ENCODE results near the gene ADAP1.

The ADAP1 gene

DNA sequence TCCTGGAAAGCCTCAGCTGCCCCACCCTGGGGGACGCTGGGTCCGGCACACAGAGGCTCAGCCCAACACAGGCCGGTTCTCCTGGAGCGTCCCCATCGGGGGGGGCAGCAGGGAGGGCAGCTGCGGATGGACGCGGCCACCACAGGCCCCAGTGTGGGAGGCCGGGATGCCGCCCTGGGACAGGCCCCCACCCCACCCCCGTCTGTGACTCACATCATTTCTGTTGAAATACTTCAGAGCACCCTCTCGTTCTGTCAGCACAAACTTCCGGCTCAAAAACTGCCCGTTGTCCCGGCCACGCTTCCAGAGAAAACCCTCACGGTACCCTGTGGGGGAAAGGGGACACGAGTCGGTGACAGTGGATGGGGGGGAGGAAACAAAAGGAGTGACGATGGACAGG lies 49.6 kb downstream of the ADAP1 start:
- Histone ChIP-seq H3K4me1 (ENCODE audit: control insufficient read depth in 1 of 2, insufficient read depth in 1 of 2, low read depth in 1 of 2, low read length in 1 of 2) (peaks cover 12 to 19% of the 10 kb centered on the region in 2 experiments), H3K4me3 (ENCODE audit: low read depth in 1 of 2, low read length in 1 of 2) (no peak overlapping the region), H3K27ac (no peak overlapping the region), H3K27me3 (peaks cover 12% of the 10 kb centered on the region), H3K36me3 (peaks cover 60% of the 10 kb centered on the region), H3K9me3 (no peaks in the 10 kb centered on the region)
- TF ChIP-seq, protein P1, sequence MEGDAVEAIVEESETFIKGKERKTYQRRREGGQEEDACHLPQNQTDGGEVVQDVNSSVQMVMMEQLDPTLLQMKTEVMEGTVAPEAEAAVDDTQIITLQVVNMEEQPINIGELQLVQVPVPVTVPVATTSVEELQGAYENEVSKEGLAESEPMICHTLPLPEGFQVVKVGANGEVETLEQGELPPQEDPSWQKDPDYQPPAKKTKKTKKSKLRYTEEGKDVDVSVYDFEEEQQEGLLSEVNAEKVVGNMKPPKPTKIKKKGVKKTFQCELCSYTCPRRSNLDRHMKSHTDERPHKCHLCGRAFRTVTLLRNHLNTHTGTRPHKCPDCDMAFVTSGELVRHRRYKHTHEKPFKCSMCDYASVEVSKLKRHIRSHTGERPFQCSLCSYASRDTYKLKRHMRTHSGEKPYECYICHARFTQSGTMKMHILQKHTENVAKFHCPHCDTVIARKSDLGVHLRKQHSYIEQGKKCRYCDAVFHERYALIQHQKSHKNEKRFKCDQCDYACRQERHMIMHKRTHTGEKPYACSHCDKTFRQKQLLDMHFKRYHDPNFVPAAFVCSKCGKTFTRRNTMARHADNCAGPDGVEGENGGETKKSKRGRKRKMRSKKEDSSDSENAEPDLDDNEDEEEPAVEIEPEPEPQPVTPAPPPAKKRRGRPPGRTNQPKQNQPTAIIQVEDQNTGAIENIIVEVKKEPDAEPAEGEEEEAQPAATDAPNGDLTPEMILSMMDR (IDR thresholded peaks at IDR 0.05): no peak

DNA sequence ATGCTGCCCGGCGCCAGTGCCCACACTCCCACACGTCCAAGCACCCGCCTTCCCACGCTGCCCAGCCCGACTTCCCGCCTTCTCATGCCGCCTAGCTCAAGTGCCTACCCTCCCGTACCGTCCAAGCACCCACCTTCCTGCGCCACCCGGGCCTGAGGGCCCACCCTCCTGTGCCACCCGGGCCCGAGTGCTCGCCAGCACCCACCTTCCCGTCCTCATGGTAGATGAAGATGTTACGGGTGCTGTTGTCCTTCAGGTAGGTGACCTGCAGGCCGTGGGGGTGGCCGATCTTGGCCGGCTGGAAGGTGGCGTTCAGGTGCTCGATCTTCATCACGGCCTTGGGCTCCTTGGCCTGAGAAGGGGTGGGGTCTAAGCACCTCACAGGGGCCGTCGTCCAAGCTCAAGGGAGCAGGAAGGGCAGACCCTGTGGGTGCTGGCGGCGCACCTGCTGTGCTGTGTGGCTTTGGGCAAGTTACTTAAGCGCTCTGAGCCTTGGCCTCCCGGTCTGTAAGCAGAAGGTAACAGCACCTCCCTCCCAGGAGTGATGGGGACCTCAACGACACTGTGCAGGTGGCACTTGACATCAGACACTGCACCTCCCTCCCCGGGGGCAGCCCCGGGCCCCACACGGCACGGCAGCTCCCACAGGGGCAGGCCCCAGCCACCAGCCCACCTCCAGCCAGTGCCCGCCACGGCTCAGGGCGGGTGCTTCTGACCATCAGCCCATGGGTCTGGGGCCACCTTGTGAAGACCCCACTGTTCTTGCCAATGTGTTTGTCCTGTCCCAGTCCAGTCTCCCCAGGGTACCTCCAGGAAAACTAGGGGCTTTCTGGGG lies 50.3 kb downstream of the ADAP1 start:
- Histone ChIP-seq H3K4me1 (ENCODE audit: control insufficient read depth in 1 of 2, insufficient read depth in 1 of 2, low read depth in 1 of 2, low read length in 1 of 2) (peaks cover 6 to 12% of the 10 kb centered on the region in 2 experiments), H3K27ac (no peak overlapping the region), H3K27me3 (peaks cover 8% of the 10 kb centered on the region), H3K36me3 (peaks cover 67% of the 10 kb centered on the region), H3K4me3 (ENCODE audit: low read depth in 1 of 2, low read length in 1 of 2) (no peak overlapping the region), H3K9me3 (no peaks in the 10 kb centered on the region)
- TF ChIP-seq, protein P1 (IDR thresholded peaks at IDR 0.05): no peak

- Histone ChIP-seq H3K27ac (no peak overlapping the region), H3K9me3 (no peaks in the 10 kb centered on the region), H3K36me3 (peaks cover 72% of the 10 kb centered on the region), H3K4me1 (ENCODE audit: control insufficient read depth in 1 of 2, insufficient read depth in 1 of 2, low read depth in 1 of 2, low read length in 1 of 2) (peaks cover 0 to 6% of the 10 kb centered on the region in 2 experiments), H3K27me3 (no peaks in the 10 kb centered on the region), H3K4me3 (ENCODE audit: low read depth in 1 of 2, low read length in 1 of 2) (no peak overlapping the region)
- TF ChIP-seq, protein P1 (IDR thresholded peaks at IDR 0.05): no peak
These were observed 51.5 kb downstream of the ADAP1 start for GRCh38 chr7:902996-903395.

- peaks cover 74% of the 10 kb centered on the region for H3K36me3 ChIP-seq
- H3K27me3 ChIP-seq: no peaks in the 10 kb centered on the region
- H3K4me3 ChIP-seq (ENCODE audit: low read depth in 1 of 2, low read length in 1 of 2): no peak overlapping the region
- no peak overlapping the region for H3K27ac ChIP-seq
- H3K9me3 ChIP-seq: no peaks in the 10 kb centered on the region
- H3K4me1 ChIP-seq (ENCODE audit: control insufficient read depth in 1 of 2, insufficient read depth in 1 of 2, low read depth in 1 of 2, low read length in 1 of 2): peaks cover 0 to 6% of the 10 kb centered on the region in 2 experiments
- TF ChIP-seq, protein P1 (IDR thresholded peaks at IDR 0.05): no peak
These were observed 52.9 kb downstream of the ADAP1 start for GRCh38 chr7:901388-902154.

- H3K4me1 ChIP-seq (ENCODE audit: control insufficient read depth in 1 of 2, insufficient read depth in 1 of 2, low read depth in 1 of 2, low read length in 1 of 2): peaks cover 0 to 6% of the 10 kb centered on the region in 2 experiments
- H3K36me3 ChIP-seq: peaks cover 79% of the 10 kb centered on the region
- TF ChIP-seq, protein P1 (IDR thresholded peaks at IDR 0.05): no peak
- H3K27me3 ChIP-seq: no peaks in the 10 kb centered on the region
- H3K9me3 ChIP-seq: no peaks in the 10 kb centered on the region
- H3K27ac ChIP-seq: no peak overlapping the region
- H3K4me3 ChIP-seq (ENCODE audit: low read depth in 1 of 2, low read length in 1 of 2): no peak overlapping the region
These were observed 53.5 kb downstream of the ADAP1 start for GRCh38 chr7:901041-901387.
